DMS153 treated with DMSO at 0.1 percent for 48 hours (cell line): ENCODE results near the gene NDUFS6.
"Not testable (repeated sequence)": the region's sequence is repeated elsewhere in the genome, so short reads cannot be mapped to it uniquely, and the experiment has no call there.

Experiments used
- DNase-seq: peaks from one replicate; lab custom pipeline; 2025; ENCODE audit not compliant: unreplicated experiment; lab: John Stamatoyannopoulos, UW

The NDUFS6 gene

GRCh38 chr5:1796371-1797102 is 4.7 kb upstream of the NDUFS6 start:
- no peak for DNase-seq

GRCh38 chr5:1797103-1797800 is 4.0 kb upstream of the NDUFS6 start:
- DNase-seq, result no peak

- DNase-seq, result no peak
Observed at GRCh38 chr5:1797855-1798254, 3.4 kb upstream of the NDUFS6 start.

- DNase-seq, result not testable (repeated sequence)
Observed at GRCh38 chr5:1798589-1798988, 2.6 kb upstream of the NDUFS6 start.

- no peak for DNase-seq
Observed at GRCh38 chr5:1799110-1799601, 2.1 kb upstream of the NDUFS6 start.

GRCh38 chr5:1799602-1800471 is 1.4 kb upstream of the NDUFS6 start, which contains the start of gene MRPL36:
Gene MRPL36, minus strand, starts transcription at chr5:1799837. Its CDS starts 902 bp downstream, at chr5:1798935.
- peak; percentile 87 for DNase-seq

- peak; percentile 69 for DNase-seq
Observed at GRCh38 chr5:1800472-1801221, 560 bp upstream of the NDUFS6 start.

- no peak for DNase-seq
Observed at GRCh38 chr5:1801967-1802295, 724 bp downstream of the NDUFS6 start.

- no peak for DNase-seq
Observed at GRCh38 chr5:1803192-1803591, 2.0 kb downstream of the NDUFS6 start.

- DNase-seq, result no peak
Observed at GRCh38 chr5:1804001-1804690, 2.9 kb downstream of the NDUFS6 start.

- DNase-seq, result no peak
Observed at GRCh38 chr5:1805326-1805725, 4.1 kb downstream of the NDUFS6 start.

- DNase-seq, result no peak
Observed at GRCh38 chr5:1805736-1806135, 4.5 kb downstream of the NDUFS6 start.

- DNase-seq, result no peak
Observed at GRCh38 chr5:1806199-1806598, 5.0 kb downstream of the NDUFS6 start.

- DNase-seq, result no peak
Observed at GRCh38 chr5:1806974-1807373, 5.8 kb downstream of the NDUFS6 start.

- no peak for DNase-seq
Observed at GRCh38 chr5:1807451-1808185, 6.4 kb downstream of the NDUFS6 start.

- DNase-seq, result no peak
Observed at GRCh38 chr5:1808439-1808838, 7.2 kb downstream of the NDUFS6 start.

GRCh38 chr5:1809416-1810035 is 8.3 kb downstream of the NDUFS6 start:
- DNase-seq, result no peak

- no peak for DNase-seq
Observed at GRCh38 chr5:1810581-1811101, 9.4 kb downstream of the NDUFS6 start.
